ENCODE results near the gene RNASE4.

The RNASE4 gene

DNA sequence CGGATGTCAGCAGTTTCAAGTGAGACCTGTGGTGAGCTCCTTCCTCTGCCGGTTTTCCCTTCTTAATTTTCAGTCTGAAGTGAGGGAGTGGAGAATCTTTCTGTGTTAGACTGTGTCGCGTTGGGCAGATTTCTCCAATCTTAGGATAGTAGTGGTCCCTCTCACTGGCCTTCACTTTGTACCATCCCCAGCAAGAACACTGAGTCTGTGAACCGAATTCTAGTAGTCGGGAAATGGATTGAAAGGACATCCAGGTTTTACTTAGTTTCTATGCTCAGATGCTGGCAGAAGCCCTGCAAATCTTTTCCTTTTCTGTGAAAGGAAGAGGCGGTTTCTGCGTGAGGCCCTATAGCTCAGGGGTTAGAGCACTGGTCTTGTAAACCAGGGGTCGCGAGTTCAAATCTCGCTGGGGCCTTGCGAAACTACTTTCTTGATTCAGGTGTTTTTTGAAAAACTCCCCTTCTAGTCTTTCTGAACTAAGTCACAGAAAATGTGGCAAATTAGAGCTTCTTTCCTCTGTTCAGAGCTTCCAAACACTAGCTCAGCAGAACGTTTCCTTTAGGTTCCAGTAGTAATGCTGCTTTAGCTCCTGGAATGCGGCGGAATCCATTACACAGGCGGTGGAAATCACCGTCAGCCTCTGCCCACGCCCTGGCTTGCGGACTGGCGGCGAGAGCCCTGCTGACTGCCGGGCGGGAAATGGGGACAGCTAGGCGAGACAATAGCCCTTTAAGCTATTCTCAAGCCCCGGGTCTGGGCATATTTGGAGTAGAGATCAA lies 2.8 kb upstream of the RNASE4 start:
- DNase-seq (ENCODE audit: low read depth, low spot score): peak; percentile 93
- no peak for TF ChIP-seq CTCF (IDR thresholded peaks at IDR 0.05; ENCODE audit: low read depth, low read length)
- in situ Hi-C loops (cut with HindIII; ENCODE audit: low sequenced_read_pairs): no loop called here
- H3K4me3 ChIP-seq (ENCODE audit: low read depth, low read length): peak overlapping the region; percentile 83

DNA sequence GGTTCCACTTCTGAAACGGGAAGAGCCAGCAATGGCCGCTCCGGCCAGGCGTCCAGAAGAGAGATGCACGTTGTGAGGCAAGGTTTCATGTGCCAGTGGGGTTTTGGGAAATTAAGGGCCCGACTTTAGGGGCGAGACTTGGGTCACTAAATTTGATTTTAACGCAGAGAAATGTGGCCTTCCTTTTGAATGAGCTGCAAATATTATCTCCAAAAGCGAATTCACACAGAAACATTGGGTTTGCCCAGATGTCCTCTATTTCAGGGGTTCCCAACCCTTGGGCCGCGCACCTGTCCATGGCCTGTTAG lies 2.3 kb upstream of the RNASE4 start:
- in situ Hi-C loops (cut with HindIII; ENCODE audit: low sequenced_read_pairs): no loop called here
- H3K4me3 ChIP-seq (ENCODE audit: low read depth, low read length): peak overlapping the region; percentile 83
- TF ChIP-seq CTCF (IDR thresholded peaks at IDR 0.05; ENCODE audit: low read depth, low read length): no peak
- no peak for DNase-seq (ENCODE audit: low read depth, low spot score)

- peak; percentile 95 for DNase-seq (ENCODE audit: low read depth, low spot score)
- in situ Hi-C loops (cut with HindIII; ENCODE audit: low sequenced_read_pairs): no loop called here
Measured at GRCh38 chr14:20682435-20683124, 1.8 kb upstream of the RNASE4 start.

DNA sequence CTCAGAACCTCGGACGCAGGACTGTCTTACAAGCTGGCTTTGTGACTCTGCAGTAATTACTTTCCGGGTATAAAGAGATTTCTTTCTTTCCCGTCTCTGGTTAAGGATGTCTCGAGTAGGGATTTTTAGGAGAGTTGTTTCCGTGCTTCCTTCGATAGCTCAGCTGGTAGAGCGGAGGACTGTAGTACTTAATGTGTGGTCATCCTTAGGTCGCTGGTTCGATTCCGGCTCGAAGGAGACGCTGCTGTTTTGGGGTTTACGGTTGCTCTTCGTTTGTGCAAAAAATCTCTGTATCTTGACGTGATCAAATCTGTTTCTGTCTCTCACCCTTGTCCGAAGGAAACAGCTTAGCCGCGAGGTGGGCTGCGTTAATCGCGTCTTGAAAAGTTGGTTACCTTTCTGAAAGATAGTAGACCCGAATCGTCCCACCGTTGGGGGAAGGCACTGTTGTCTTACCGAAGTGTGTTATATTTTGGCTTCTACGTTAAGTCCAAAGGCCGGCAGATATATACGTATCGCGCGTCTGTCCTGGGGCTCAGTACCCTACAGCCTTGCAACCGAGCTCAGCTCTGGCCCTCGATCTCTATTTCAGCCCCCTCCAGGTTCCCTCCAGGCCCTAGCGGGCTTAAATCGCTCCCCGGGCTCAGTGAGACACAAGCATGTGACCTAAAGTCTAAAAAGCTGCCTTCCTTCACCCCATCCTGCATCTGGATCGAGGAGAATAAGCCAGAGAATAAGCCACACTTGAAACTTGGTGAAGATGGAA lies 1.1 kb upstream of the RNASE4 start:
- H3K4me3 ChIP-seq (ENCODE audit: low read depth, low read length): peak overlapping the region; percentile 83
- in situ Hi-C loops (cut with HindIII; ENCODE audit: low sequenced_read_pairs): no loop called here
- TF ChIP-seq CTCF (IDR thresholded peaks at IDR 0.05; ENCODE audit: low read depth, low read length): no peak
- DNase-seq (ENCODE audit: low read depth, low spot score): peak; percentile 91

More at GRCh38 chr14:20682435-20683124, 1.8 kb upstream of the RNASE4 start:
- H3K4me3 ChIP-seq (ENCODE audit: low read depth, low read length): peak overlapping the region; percentile 83
- no peak for TF ChIP-seq CTCF (IDR thresholded peaks at IDR 0.05; ENCODE audit: low read depth, low read length)

DNA sequence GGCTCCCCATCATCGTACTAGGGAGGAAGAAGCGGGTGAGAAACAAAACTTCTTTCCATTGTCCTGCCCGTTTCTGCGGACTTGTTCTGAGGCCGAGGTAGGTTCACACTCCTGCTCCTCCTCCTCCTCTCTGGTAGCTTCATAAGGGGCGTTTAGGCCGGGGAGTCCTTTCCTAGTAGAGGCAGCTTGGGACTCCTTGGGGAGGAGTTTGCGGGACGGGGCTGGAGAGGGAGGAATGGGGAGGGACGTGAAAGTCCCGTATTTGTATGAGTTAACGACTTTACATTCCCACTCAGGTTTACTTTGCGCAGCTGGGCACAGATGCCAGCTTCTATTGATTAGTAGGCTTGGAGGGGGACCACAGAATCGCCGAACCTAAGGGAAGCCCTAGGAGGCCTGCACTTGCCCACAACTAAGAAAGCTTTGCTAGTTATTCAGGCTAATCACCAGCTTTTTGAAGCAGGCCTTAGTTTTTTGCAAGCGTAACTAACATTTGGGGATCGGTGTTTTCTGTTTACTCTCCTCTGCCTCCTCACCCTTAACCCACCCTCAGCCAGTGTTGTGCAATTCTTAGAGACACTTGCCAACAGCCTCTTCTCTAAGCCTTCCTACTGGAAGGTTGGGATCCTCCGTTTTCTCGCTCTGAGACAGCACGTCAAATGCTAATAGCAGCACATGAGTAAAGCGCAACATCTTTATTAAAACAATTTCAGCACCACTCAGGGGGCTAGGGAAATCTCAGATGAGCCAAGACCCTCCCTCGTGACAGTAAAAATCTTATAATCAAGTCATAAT lies 499 bp downstream of the RNASE4 start:
- TF ChIP-seq CTCF (IDR thresholded peaks at IDR 0.05; ENCODE audit: low read depth, low read length): no peak
- peak; percentile 56 for DNase-seq (ENCODE audit: low read depth, low spot score)
- in situ Hi-C loops (cut with HindIII; ENCODE audit: low sequenced_read_pairs): no loop called here
- H3K4me3 ChIP-seq (ENCODE audit: low read depth, low read length): peak overlapping the region; percentile 83

Data from astrocyte of the spinal cord (primary cell).